ENCODE measurements around the gene MUC15.

MUC15 gene

DNA sequence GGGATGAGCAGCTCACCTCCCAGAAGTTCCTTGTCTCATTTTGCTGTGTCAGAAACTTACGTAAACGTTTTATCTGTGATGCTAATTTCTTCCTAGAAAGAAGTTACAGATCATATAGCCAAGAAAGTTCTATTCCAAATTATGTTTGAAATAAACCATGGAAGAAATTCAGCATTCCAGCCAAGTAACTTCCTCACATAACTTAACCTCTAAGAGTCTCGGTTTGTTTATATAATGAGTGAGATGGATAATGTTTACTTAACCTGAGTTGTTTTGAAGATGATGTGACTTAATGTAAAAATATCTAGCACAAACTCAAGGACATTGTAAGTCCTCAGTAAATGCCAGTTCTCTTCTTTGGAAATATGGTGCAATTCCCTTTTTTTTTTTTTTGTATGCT lies 8.9 kb upstream of the MUC15 start:
- no peak overlapping the region for H3K14ac ChIP-seq (ENCODE audit: low read length)
- H3K23ac ChIP-seq (ENCODE audit: low read depth, low read length, poor library complexity) = no peak overlapping the region
- H3K9ac ChIP-seq (ENCODE audit: low read depth, low read length, poor library complexity) = no peak overlapping the region
- no peaks in the 10 kb centered on the region for H3K9me3 ChIP-seq (replicated peaks in 1 of 2; ENCODE audit: control insufficient read depth in 2 of 2, insufficient read depth in 1 of 2, low read depth in 1 of 2, low read length in 2 of 2)
- H2BK5ac ChIP-seq (ENCODE audit: low read length) = no peak overlapping the region
- H3K4me3 ChIP-seq (ENCODE audit: low read length in 2 of 2) = no peak overlapping the region
- H2BK12ac ChIP-seq (ENCODE audit: low read length) = no peak overlapping the region
- no peak for DNase-seq (ENCODE audit: low spot score)
- H3K4me1 ChIP-seq (ENCODE audit: control insufficient read depth in 2 of 2, insufficient read depth in 1 of 2, low read depth in 1 of 2, low read length in 2 of 2) = peaks cover 0 to 14% of the 10 kb centered on the region in 2 donors
- no peaks in the 10 kb centered on the region for H3K36me3 ChIP-seq (replicated peaks in 1 of 2; ENCODE audit: control insufficient read depth in 2 of 2, insufficient read depth in 2 of 2, low read length in 2 of 2)
- no peak overlapping the region for H3K4me2 ChIP-seq (ENCODE audit: insufficient read depth, low read length, poor library complexity, severe bottlenecking)
- no peak overlapping the region for H2AK5ac ChIP-seq (ENCODE audit: low read depth, low read length)
- H3K18ac ChIP-seq (ENCODE audit: low read length) = no peak overlapping the region
- no peak overlapping the region for H4K91ac ChIP-seq (ENCODE audit: low read depth, low read length, poor library complexity)
- no peak overlapping the region for H4K8ac ChIP-seq (ENCODE audit: low read depth, low read length)
- no peaks in the 10 kb centered on the region for H3K27me3 ChIP-seq (ENCODE audit: control insufficient read depth in 3 of 3, insufficient read depth in 3 of 3, low read depth in 1 of 3, low read length in 3 of 3)
- no CpG with 5 or more reads among the region's 3 CpGs for WGBS, 2 donors (ENCODE audit: extremely low coverage in 2 of 2, insufficient read length in 2 of 2, insufficient replicate concordance in 1 of 2)
- H2BK120ac ChIP-seq (ENCODE audit: low read depth, low read length) = no peak overlapping the region
- H2AFZ ChIP-seq (ENCODE audit: low read length) = no peak overlapping the region
- no peaks in the 10 kb centered on the region for H3K79me1 ChIP-seq (ENCODE audit: low read depth, low read length)
- H3K27ac ChIP-seq (replicated peaks; ENCODE audit: low read length) = no peak overlapping the region
- H3K4ac ChIP-seq (ENCODE audit: low read length) = no peak overlapping the region
- no peak overlapping the region for H2BK15ac ChIP-seq (ENCODE audit: low read length)

DNA sequence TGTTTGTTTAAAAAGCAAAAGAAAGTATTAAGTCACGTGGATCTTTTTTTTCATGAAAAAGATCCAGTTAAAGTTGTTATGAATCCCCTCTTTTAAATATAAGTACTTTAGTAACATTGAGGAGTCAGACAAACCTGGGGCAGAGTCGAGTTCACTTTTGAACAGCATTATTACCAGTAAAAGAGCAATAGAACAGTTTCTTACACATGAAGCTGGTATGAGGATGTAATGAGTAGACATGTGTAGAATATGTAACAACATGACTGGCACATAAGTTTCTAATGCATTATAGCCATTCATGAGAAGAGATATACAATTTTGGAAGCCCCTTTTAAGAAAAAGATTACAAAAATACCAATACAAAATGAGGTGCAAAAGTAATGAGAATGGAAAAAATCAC lies 7.6 kb upstream of the MUC15 start:
- no peak overlapping the region for H2BK12ac ChIP-seq (ENCODE audit: low read length)
- no peak overlapping the region for H2BK15ac ChIP-seq (ENCODE audit: low read length)
- H3K23ac ChIP-seq (ENCODE audit: low read depth, low read length, poor library complexity) = no peak overlapping the region
- no peaks in the 10 kb centered on the region for H3K9me3 ChIP-seq (replicated peaks in 1 of 2; ENCODE audit: control insufficient read depth in 2 of 2, insufficient read depth in 1 of 2, low read depth in 1 of 2, low read length in 2 of 2)
- H3K36me3 ChIP-seq (replicated peaks in 1 of 2; ENCODE audit: control insufficient read depth in 2 of 2, insufficient read depth in 2 of 2, low read length in 2 of 2) = no peaks in the 10 kb centered on the region
- H3K4me2 ChIP-seq (ENCODE audit: insufficient read depth, low read length, poor library complexity, severe bottlenecking) = no peak overlapping the region
- H3K27ac ChIP-seq (replicated peaks; ENCODE audit: low read length) = no peak overlapping the region
- WGBS, 2 donors (ENCODE audit: extremely low coverage in 2 of 2, insufficient read length in 2 of 2, insufficient replicate concordance in 1 of 2) = no CpG with 5 or more reads among the region's 2 CpGs
- no peak overlapping the region for H3K4me3 ChIP-seq (ENCODE audit: low read length in 2 of 2)
- H3K4me1 ChIP-seq (ENCODE audit: control insufficient read depth in 2 of 2, insufficient read depth in 1 of 2, low read depth in 1 of 2, low read length in 2 of 2) = peaks cover 0 to 14% of the 10 kb centered on the region in 2 donors
- H3K9ac ChIP-seq (ENCODE audit: low read depth, low read length, poor library complexity) = no peak overlapping the region
- DNase-seq (ENCODE audit: low spot score) = no peak
- no peaks in the 10 kb centered on the region for H3K27me3 ChIP-seq (ENCODE audit: control insufficient read depth in 3 of 3, insufficient read depth in 3 of 3, low read depth in 1 of 3, low read length in 3 of 3)
- H2AFZ ChIP-seq (ENCODE audit: low read length) = no peak overlapping the region
- no peak overlapping the region for H2BK120ac ChIP-seq (ENCODE audit: low read depth, low read length)
- H3K14ac ChIP-seq (ENCODE audit: low read length) = no peak overlapping the region
- H2BK5ac ChIP-seq (ENCODE audit: low read length) = no peak overlapping the region
- H4K91ac ChIP-seq (ENCODE audit: low read depth, low read length, poor library complexity) = no peak overlapping the region
- no peak overlapping the region for H3K4ac ChIP-seq (ENCODE audit: low read length)
- H3K18ac ChIP-seq (ENCODE audit: low read length) = no peak overlapping the region
- H4K8ac ChIP-seq (ENCODE audit: low read depth, low read length) = no peak overlapping the region
- H3K79me1 ChIP-seq (ENCODE audit: low read depth, low read length) = no peaks in the 10 kb centered on the region
- no peak overlapping the region for H2AK5ac ChIP-seq (ENCODE audit: low read depth, low read length)

DNA sequence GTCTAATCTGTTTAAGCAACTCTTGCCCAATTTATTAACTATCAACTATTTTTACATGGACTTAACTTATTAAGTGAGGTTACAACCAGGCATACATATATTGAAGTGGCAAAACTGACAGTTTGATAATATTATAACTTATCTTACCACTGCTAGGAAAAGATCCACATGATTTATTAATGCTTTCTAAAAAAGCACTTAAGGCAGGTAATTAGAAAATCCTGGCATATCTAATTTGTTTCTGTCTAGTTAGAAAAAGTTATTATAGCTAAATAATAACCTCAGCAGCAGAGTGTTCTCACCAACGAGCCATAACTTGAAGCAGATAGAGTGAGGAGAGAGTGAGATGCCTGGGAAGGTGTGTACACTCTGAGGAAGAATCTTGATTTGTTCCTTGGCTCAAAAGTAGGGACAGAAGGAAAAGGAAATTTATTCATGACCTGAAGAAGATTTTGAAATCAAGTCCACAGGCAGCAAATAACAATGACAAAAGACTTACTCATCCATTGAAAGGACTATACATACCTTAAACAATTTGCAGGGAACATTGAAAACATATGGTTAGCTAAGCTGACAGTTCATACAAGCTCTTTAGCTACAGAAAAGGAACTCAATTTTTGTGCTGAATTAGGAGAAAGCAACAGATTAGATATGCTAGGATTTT lies 7.1 kb upstream of the MUC15 start:
- Histone ChIP-seq H3K27me3 (ENCODE audit: control insufficient read depth in 3 of 3, insufficient read depth in 3 of 3, low read depth in 1 of 3, low read length in 3 of 3) (no peaks in the 10 kb centered on the region), H3K4ac (ENCODE audit: low read length) (no peak overlapping the region), H3K9me3 (replicated peaks in 1 of 2; ENCODE audit: control insufficient read depth in 2 of 2, insufficient read depth in 1 of 2, low read depth in 1 of 2, low read length in 2 of 2) (no peaks in the 10 kb centered on the region), H3K23ac (ENCODE audit: low read depth, low read length, poor library complexity) (no peak overlapping the region), H2AK5ac (ENCODE audit: low read depth, low read length) (no peak overlapping the region), H3K79me1 (ENCODE audit: low read depth, low read length) (no peaks in the 10 kb centered on the region), H3K27ac (replicated peaks; ENCODE audit: low read length) (no peak overlapping the region), H2BK5ac (ENCODE audit: low read length) (no peak overlapping the region), H2AFZ (ENCODE audit: low read length) (no peak overlapping the region), H4K8ac (ENCODE audit: low read depth, low read length) (no peak overlapping the region), H3K18ac (ENCODE audit: low read length) (no peak overlapping the region), H2BK15ac (ENCODE audit: low read length) (no peak overlapping the region), H3K4me3 (ENCODE audit: low read length in 2 of 2) (no peak overlapping the region), H3K4me1 (ENCODE audit: control insufficient read depth in 2 of 2, insufficient read depth in 1 of 2, low read depth in 1 of 2, low read length in 2 of 2) (peaks cover 0 to 14% of the 10 kb centered on the region in 2 donors), H2BK12ac (ENCODE audit: low read length) (no peak overlapping the region), H3K36me3 (replicated peaks in 1 of 2; ENCODE audit: control insufficient read depth in 2 of 2, insufficient read depth in 2 of 2, low read length in 2 of 2) (no peaks in the 10 kb centered on the region), H3K4me2 (ENCODE audit: insufficient read depth, low read length, poor library complexity, severe bottlenecking) (no peak overlapping the region), H3K14ac (ENCODE audit: low read length) (no peak overlapping the region), H4K91ac (ENCODE audit: low read depth, low read length, poor library complexity) (no peak overlapping the region), H3K9ac (ENCODE audit: low read depth, low read length, poor library complexity) (no peak overlapping the region), H2BK120ac (ENCODE audit: low read depth, low read length) (no peak overlapping the region)
- no CpG with 5 or more reads among the region's 1 CpG for WGBS, 2 donors (ENCODE audit: extremely low coverage in 2 of 2, insufficient read length in 2 of 2, insufficient replicate concordance in 1 of 2)
- no peak for DNase-seq (ENCODE audit: low spot score)

DNA sequence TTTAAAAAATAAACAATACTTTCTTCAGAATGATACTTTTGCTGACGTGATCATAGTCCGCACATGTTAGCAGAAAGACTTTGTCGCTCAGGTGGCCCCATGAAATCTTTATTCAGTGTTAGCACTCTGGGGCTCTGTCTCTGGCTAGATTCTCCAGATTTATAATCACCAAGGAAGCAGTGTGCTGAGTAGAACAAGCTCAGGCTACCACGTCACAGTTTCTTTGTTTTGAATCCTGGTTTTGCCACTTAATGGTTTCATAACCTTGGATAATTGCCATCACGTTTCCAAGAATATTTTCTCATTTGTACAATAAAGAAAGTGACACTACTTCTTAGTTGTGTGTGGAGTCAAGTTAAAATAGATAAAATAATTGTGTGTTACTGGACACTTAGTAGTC lies 3.9 kb upstream of the MUC15 start:
- Histone ChIP-seq H3K27me3 (ENCODE audit: control insufficient read depth in 3 of 3, insufficient read depth in 3 of 3, low read depth in 1 of 3, low read length in 3 of 3) (no peaks in the 10 kb centered on the region), H2BK12ac (ENCODE audit: low read length) (no peak overlapping the region), H2BK120ac (ENCODE audit: low read depth, low read length) (no peak overlapping the region)

More for the DNA sequence above, 3.9 kb upstream of the MUC15 start:
- no peak overlapping the region for H3K23ac ChIP-seq (ENCODE audit: low read depth, low read length, poor library complexity)
- DNase-seq (ENCODE audit: low spot score) = no peak
- no peak overlapping the region for H2AK5ac ChIP-seq (ENCODE audit: low read depth, low read length)
- no peak overlapping the region for H4K91ac ChIP-seq (ENCODE audit: low read depth, low read length, poor library complexity)
- H2BK5ac ChIP-seq (ENCODE audit: low read length) = no peak overlapping the region
- no peak overlapping the region for H3K18ac ChIP-seq (ENCODE audit: low read length)
- no peaks in the 10 kb centered on the region for H3K36me3 ChIP-seq (replicated peaks in 1 of 2; ENCODE audit: control insufficient read depth in 2 of 2, insufficient read depth in 2 of 2, low read length in 2 of 2)
- H3K9me3 ChIP-seq (replicated peaks in 1 of 2; ENCODE audit: control insufficient read depth in 2 of 2, insufficient read depth in 1 of 2, low read depth in 1 of 2, low read length in 2 of 2) = no peaks in the 10 kb centered on the region
- no peak overlapping the region for H3K27ac ChIP-seq (replicated peaks; ENCODE audit: low read length)
- H4K8ac ChIP-seq (ENCODE audit: low read depth, low read length) = no peak overlapping the region
- no CpG with 5 or more reads among the region's 5 CpGs for WGBS, 2 donors (ENCODE audit: extremely low coverage in 2 of 2, insufficient read length in 2 of 2, insufficient replicate concordance in 1 of 2)
- H2AFZ ChIP-seq (ENCODE audit: low read length) = peak overlapping the region; percentile 45
- H3K4me3 ChIP-seq (ENCODE audit: low read length in 2 of 2) = no peak overlapping the region
- no peaks in the 10 kb centered on the region for H3K79me1 ChIP-seq (ENCODE audit: low read depth, low read length)
- peaks cover 5 to 16% of the 10 kb centered on the region in 2 donors for H3K4me1 ChIP-seq (ENCODE audit: control insufficient read depth in 2 of 2, insufficient read depth in 1 of 2, low read depth in 1 of 2, low read length in 2 of 2)
- H3K4ac ChIP-seq (ENCODE audit: low read length) = no peak overlapping the region
- no peak overlapping the region for H3K9ac ChIP-seq (ENCODE audit: low read depth, low read length, poor library complexity)
- H3K14ac ChIP-seq (ENCODE audit: low read length) = no peak overlapping the region
- no peak overlapping the region for H2BK15ac ChIP-seq (ENCODE audit: low read length)
- no peak overlapping the region for H3K4me2 ChIP-seq (ENCODE audit: insufficient read depth, low read length, poor library complexity, severe bottlenecking)

Data from neuronal stem cell (in vitro differentiated cells).